GM15510 (cell line): Measurements from ENCODE around the gene SHH.

Source experiments
- POLR2A ChIP-seq: IDR thresholded peaks from 3 replicates; pipeline ENCODE4 v1.6.1; 2011; ENCODE audit warnings: borderline replicate concordance; ENCODE audit not compliant: insufficient read length; ENCODE audit errors: extremely low read depth

The SHH gene

DNA sequence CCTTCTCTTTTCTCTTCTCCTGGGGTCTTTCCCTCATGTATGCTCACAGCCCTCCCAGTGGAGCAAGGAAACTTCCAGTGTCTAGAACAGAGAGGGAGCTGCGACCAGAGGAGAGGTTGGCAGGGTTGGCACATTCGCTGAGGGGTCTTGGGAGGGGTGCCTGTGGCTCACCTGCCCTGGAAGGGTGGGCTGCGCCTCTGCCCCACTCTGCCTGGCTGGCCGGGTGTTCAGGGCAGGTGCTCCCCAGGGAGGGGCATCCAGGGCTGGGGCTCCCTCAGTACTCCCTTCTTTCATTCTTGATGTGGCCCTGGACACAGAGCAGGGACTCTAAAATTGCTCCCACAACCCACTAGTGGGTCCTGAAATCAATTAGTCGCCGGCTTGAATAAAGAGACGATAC, 16.9 kb downstream of the SHH start:
- TF ChIP-seq POLR2A, result no peak

DNA sequence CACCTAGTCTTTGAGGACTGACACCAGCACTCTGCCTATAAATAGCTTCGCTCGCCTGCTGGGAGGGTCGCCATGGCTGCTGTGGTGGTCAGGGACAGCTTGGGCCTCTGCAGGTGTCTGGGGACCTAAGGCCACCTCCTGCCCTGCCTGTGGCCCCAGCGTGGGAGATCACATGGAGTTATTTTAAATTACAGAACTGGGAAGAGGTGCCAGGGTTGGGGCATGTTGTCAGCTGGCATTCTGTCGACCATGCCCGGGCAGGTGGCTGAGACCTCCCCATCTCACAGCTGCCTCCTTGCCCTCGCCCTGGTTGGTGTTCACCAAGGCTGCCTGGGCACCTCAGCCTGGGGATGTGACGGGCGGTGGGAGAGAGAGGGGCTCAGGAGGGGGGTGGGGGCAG, 18.1 kb downstream of the SHH start:
- TF ChIP-seq POLR2A, result no peak

DNA sequence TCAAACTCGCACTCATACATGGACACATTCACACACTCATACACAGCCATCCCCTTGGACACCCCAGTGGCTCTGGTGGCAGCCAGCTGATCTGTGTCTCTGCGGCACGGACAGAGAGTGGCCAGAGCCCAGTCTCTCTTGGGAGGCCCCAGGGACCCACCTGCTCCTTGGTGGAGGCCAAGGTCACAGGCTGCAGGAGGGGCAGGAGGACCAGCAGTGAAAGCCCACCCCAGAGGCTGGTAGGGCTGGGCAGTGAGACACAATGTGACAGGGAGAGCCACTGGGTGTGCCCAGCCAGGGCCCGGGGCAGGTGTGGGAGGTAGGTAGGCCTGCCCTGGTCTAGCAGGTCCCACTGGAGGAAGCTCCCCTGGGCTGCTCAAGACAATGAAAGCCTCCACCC, 18.5 kb downstream of the SHH start:
- no peak for TF ChIP-seq POLR2A

DNA sequence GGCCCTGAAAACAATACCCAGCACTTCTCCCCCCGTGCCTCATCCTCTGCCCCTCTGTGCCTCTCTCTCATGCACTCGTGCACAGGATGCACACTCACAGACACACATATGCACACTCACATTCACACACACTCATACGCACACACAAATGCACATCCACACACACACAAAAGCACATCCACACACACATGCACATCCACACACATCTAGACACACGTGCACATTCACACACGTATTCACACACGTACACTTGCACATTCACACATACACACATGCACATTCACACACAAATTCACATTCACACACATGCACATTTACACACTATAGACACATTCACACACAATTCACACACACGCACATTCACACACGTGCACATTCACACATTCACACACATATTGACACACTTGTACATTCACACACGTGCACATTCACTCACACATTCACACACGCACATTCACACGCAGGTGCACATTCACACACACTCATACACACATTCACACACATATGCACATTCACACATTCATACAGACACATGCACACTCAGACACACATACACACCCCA, 19.2 kb downstream of the SHH start:
- no peak for TF ChIP-seq POLR2A

DNA sequence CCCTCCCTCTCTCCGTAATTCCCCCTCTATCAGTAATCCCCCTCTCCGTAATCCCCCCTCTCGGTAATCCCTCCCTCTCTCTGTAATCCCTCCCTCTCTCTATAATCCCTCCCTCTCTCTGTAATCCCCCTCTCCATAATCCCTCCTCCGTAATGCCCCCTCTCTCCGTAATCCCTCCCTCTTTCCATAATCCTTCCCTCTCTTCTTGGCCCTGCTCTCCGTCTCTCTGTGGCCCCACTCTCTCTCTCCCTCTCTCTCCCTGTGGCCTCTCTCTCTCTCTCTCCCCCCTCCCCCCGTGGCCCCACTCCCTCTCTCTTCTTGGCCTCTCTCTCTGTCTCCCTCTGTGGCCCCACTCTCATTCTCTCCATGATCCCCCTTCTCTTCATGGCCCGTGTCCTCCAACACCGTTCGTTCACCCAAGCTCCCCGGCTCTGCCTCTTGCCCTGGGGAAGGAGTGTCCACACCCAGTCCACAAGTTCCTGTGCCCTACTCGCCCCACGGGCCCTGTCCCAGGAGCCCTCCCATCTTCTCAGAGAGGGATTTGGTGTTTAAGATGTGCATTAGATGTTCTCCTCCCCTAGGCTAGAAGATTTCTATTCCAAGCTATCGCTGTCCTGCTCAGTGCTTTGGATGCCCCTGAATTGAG, 19.8 kb downstream of the SHH start:
- TF ChIP-seq POLR2A, result no peak

DNA sequence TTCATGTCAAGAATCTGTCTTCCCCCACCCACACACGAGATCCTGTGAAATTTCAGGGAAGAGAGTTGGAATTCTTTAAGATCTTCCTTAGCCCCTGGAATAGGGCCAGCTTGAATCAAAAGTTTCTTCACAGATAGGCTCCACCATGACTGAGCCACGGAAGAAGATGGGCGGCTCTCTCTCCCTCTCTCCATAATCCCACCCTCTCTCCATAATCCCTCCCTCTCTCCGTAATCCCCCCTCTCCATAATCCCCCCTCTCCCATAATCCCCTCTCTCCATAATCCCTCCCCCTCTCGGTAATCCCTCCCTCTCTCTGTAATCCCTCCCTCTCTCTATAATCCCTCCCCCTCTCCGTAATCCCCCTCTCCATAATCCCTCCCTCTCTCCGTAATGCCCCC, 20.4 kb downstream of the SHH start:
- TF ChIP-seq POLR2A, result no peak

DNA sequence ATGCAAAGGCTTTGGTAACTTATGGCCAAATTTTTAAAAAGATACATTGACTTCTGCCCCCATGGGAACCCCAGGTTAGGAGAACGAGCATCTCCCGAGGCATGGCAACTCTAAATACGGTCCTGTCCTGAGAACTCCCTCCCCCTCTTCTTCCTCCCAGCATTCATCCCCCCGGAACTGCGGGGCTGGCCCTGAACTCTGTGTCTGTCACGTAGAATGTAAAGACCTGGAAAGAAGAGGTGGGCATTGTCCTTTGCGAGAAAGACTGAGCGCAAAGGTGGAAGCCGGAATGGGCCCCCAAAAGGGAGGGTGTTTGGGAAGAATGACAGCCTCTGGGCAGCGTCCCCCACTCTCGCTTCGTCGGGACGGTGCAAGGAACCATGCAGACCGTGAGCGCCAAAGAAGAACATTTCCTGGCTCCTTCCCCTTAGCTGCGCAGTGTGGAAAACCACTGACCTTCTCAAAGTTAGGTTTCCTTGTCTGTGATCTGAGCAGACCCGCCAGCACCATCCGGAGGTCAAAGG, 21.0 kb downstream of the SHH start:
- no peak for TF ChIP-seq POLR2A

DNA sequence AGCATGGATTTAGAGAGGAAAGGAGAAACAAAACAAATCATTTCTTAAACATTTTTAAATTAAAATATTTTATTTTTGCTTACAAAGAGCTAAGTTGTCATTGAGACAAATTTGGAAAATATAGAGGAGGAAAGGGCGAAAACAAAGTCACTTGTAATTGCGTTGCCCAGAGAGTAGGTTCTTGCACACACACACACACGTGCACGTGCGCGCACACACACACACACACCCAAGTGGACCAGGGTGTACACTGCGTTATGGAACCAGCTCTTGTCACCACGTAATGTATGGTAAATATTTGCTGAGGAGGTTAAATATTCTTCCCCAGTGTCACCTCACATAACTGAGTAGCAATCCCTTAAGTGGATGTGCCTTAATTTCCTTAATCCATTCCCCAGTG, 21.6 kb downstream of the SHH start:
- no peak for TF ChIP-seq POLR2A

DNA sequence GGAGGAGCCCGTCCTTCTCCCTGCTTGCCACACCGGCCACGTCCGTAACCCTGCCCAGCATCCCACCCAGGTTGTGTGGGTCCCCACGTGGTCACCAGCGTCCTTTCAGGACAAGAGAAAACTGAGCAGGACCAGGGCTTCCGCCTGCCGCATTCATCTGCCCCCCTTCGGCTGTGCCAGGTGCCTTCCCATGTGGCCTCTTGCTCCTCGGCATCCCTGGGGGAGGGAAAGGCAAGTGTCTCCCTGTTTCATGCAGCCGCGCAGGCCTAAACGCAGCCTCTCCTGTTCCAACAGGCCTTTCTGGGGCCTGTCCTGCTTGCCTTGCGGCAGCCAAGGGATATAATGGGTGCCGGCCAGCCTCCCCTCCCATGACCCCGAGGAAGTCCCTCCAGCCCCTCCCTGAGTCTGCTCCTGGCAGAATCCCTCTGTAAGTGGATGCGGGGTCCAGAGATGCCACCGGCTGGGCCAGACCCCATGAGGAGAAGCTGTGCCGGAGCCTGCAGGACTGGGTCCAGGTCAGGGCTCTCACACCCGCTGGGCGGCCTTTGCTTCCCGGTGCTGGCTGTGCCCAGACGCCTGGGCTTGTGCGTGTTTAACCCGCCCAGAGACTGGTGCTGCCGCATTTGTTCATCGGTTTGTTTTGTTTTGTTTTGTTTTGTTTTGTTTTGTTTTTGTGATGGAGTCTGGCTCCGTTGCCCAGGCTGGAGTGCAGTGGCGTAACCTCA, 23.1 kb downstream of the SHH start:
- TF ChIP-seq POLR2A, result no peak

DNA sequence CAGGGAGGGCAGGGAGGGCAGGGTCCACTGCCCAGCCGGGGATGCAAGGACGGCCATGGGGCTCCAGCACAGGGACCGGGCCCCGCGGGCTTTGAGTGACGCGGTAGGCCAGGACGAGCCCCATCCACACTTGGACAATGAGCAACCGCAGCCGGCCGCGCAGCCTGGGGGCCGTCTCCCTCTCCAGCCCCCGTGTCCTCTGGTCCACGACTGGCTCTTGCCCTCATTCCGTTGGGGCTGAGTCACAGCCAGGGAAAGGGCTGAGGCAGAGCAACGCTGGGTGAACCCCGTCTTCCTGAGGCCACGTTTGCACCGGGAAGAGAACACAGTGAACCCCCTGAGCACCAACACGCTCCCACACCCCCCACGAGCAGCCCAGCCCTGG, 23.7 kb downstream of the SHH start:
- no peak for TF ChIP-seq POLR2A

DNA sequence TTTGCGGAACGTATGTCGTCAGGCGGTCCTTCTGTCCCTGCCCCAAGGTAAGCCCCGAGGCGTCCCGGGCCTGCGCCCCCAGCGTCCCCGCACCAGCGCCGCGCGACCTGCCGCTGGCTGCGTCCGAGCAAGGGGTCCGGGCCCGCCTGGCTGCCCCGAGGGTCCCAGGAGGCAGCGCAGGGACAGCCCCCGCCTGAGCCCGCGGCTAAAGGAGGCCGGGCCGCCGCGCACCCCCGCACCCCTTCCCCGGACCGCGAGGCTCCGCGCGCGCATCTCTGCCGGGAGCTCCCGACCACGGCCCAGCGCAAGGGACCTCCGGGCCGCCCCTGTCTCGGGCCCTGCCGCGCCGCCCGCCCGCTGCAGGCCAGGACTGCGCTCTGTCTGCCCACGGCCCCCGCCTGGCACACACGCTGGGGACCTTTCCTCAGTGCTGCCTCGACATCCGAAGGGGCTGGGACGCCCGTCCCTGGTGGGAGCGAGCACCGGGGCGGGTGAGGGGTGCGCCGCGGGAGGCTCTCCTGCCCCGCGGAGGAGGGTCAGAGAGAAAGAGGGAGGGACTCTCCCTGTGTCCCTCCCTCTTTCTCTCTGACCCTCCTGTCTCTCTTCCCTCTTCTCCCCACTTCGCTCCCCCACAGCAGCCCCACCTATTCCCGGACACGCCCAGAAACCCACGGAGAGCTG, 25.0 kb downstream of the SHH start:
- no peak for TF ChIP-seq POLR2A

DNA sequence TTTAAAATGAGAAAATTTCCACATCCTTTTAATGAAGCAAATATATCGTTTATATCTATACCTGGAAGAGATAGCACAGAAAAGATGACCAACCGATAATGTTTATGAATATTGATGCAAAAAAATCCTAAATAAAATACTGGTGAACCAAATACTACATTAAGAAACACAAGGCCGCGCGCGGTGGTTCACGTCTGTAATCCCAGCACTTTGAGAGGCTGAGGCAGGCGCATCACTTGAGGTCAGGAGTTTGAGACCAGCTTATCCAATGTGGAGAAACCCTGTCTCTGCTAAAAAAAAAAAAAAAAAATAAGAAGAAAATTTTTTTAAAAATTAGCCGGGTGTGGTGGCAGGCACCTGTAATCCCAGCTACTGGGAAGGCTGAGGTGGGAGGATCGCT, 25.8 kb downstream of the SHH start:
- no peak for TF ChIP-seq POLR2A

DNA sequence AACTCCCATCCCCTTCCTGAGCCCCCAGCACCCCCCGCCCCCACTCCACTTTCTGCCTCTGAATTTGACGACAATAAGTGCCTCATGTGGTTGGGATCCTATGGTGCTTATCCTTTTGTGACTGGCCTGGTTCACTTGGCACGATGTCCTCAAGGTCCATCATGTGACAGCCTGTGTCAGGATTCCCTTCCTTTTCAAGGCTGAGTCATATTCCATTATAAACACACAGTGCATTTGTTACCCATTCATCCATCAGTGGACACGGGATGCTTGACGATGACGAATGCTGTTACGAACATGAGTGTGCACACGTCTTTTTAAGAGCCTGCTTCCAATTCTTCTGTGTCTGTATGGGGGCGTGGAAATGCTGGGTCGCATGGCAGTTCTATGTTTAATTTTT, 26.7 kb downstream of the SHH start:
- no peak for TF ChIP-seq POLR2A

DNA sequence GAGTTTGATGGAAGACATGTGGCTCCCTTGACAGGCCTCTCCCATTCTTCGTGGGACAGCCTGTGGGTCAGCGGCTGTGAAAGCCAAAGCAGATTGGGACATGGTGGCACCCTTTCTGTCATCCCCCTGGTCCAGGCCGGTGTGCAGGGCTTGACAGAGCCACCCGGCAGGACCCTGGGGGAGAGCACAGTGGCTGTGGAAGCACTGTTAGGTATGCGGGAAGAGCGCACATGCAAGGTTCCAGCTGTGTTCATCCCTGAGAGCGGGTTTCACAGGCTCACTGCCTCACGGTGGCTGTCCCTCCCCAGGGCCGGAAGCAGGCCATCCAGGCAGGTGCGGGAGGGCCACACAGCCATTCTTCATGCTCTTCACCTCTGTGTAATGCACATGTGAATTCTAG, 29.8 kb downstream of the SHH start:
- no peak for TF ChIP-seq POLR2A

DNA sequence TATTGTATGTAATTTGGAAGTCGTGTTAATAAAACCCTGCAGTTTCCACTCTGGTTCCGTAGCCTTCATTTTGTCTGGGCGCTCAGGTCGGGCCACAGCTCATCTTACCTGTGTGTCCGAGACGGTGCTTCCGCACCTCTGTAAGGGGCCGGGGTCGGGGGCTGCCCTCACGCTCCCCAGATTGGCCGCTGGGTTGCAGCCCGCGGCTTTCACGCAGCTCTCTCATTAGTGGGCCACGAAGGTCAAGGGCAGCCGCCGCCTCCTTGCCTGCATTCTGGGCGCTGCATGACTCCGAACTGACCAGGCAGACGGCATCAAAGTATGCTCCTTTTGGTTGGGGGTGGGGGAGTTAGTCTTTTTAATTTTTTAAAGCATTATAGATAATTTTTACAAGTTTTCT, 30.8 kb downstream of the SHH start:
- TF ChIP-seq POLR2A, result no peak
